Type B pancreatic cell (in vitro differentiated cells): ENCODE data around the gene KIF25. TPM values are rescaled to one million over a fixed set of nuclear protein-coding genes. Genes with fewer than 3 reads are reported as not detected.

Source experiments
- DNase-seq: peaks from one replicate; pipeline ENCODE4 v3.0.0; 2021; ENCODE audit warnings: mixed read lengths; ENCODE audit not compliant: unreplicated experiment; ENCODE audit errors: extremely low spot score
- H3K27ac Mint-ChIP-seq: 2 replicates; pipeline ENCODE4 v1.8.0; 2021; ENCODE audit warnings: mild to moderate bottlenecking, mixed read lengths
- H3K27me3 Mint-ChIP-seq: 2 replicates; pipeline ENCODE4 v1.8.0; 2021; ENCODE audit warnings: mixed read lengths
- H3K36me3 Mint-ChIP-seq: 2 replicates; pipeline ENCODE4 v1.8.0; 2021; ENCODE audit warnings: mixed read lengths
- H3K4me1 Mint-ChIP-seq: one replicate; pipeline ENCODE4 v1.8.0; 2021; ENCODE audit warnings: mixed read lengths; ENCODE audit not compliant: unreplicated experiment
- H3K4me3 Mint-ChIP-seq: 2 replicates; pipeline ENCODE4 v1.8.0; 2021; ENCODE audit warnings: mild to moderate bottlenecking, mixed read lengths
- H3K9me3 Mint-ChIP-seq: 2 replicates; pipeline ENCODE4 v1.8.0; 2021; ENCODE audit warnings: mixed read lengths
- CTCF ChIP-seq: fragments of 200-600 bp; sonication (generic); conservative IDR thresholded peaks from 2 replicates; pipeline ENCODE4 v1.5.0; 2021; ENCODE audit warnings: antibody characterized with exemption, mild to moderate bottlenecking
- total RNA-seq: library from RNA; stranded (reverse); gene quantifications from 2 replicates; pipeline ENCODE4 v1.2.1, GENCODE V29; 2021; ENCODE audit warnings: low replicate concordance

KIF25 gene
- total RNA-seq, 1 donor from 2014 or later: not detected

- Mint-ChIP-seq H3K36me3 (no peaks in the 10 kb centered on the region), H3K4me1 (no peaks in the 10 kb centered on the region), H3K27ac (no peak overlapping the region), H3K27me3 (peaks cover 4% of the 10 kb centered on the region), H3K9me3 (no peaks in the 10 kb centered on the region), H3K4me3 (no peak overlapping the region)
- no peak for DNase-seq
- no peak for TF ChIP-seq CTCF
Measured at GRCh38 chr6:168061269-168062210, 64.1 kb downstream of the KIF25 start.

GRCh38 chr6:168062346-168063289 lies 65.1 kb downstream of the KIF25 start:
- peaks cover 3% of the 10 kb centered on the region for H3K4me1 Mint-ChIP-seq
- no peak for DNase-seq
- peaks cover 4% of the 10 kb centered on the region for H3K27me3 Mint-ChIP-seq
- H3K36me3 Mint-ChIP-seq: no peaks in the 10 kb centered on the region
- no peak overlapping the region for H3K4me3 Mint-ChIP-seq
- H3K27ac Mint-ChIP-seq: no peak overlapping the region
- H3K9me3 Mint-ChIP-seq: no peaks in the 10 kb centered on the region
- TF ChIP-seq CTCF: no peak

- no peak for TF ChIP-seq CTCF
- Mint-ChIP-seq H3K27me3 (peaks cover 5% of the 10 kb centered on the region), H3K9me3 (no peaks in the 10 kb centered on the region), H3K4me3 (no peak overlapping the region), H3K4me1 (peaks cover 3% of the 10 kb centered on the region), H3K36me3 (no peaks in the 10 kb centered on the region), H3K27ac (no peak overlapping the region)
- no peak for DNase-seq
Measured at GRCh38 chr6:168063431-168063830, 66.0 kb downstream of the KIF25 start.

GRCh38 chr6:168064226-168064807 lies 66.8 kb downstream of the KIF25 start:
- H3K27ac Mint-ChIP-seq: no peak overlapping the region
- no peaks in the 10 kb centered on the region for H3K9me3 Mint-ChIP-seq
- TF ChIP-seq CTCF: no peak
- H3K4me1 Mint-ChIP-seq: peaks cover 3% of the 10 kb centered on the region
- H3K36me3 Mint-ChIP-seq: no peaks in the 10 kb centered on the region
- H3K27me3 Mint-ChIP-seq: peaks cover 8% of the 10 kb centered on the region
- no peak overlapping the region for H3K4me3 Mint-ChIP-seq
- DNase-seq: no peak

- peaks cover 19% of the 10 kb centered on the region for H3K27me3 Mint-ChIP-seq
- no peak overlapping the region for H3K27ac Mint-ChIP-seq
- no peaks in the 10 kb centered on the region for H3K36me3 Mint-ChIP-seq
- H3K4me3 Mint-ChIP-seq: no peak overlapping the region
- no peaks in the 10 kb centered on the region for H3K9me3 Mint-ChIP-seq
- peaks cover 3% of the 10 kb centered on the region for H3K4me1 Mint-ChIP-seq
- no peak for DNase-seq
- TF ChIP-seq CTCF: no peak
Measured at GRCh38 chr6:168067081-168067759, 69.7 kb downstream of the KIF25 start.
